ENCODE data around the gene PUM1. TPM values are rescaled to one million over a fixed set of nuclear protein-coding genes. Genes with fewer than 3 reads are reported as not detected.
"Not testable (repeated sequence)": the region's sequence is repeated elsewhere in the genome, so short reads cannot be mapped to it uniquely, and the experiment has no call there.

Gene PUM1
- total RNA-seq, 4 donors from 2014 or later, result 71.7 to 112 (median 83.0) TPM

DNA sequence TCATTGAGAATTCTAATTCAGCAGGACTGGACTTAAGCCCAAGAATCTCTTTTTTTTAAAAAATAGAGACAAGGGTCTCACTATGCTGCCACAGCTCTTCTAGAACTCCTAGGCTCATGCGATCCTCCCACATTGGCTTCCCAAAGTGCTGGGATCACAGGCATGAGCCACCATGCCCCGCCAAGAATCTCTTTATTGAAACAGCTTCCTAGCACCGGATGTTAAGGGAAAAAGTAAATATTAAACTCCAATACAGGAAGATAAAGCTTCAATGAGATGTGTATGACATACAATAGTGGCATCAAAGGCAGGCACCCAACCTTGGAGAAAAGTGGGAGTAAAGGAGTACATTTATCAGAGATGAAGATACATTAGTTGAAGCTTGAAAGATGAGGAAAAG, 25.5 kb downstream of the PUM1 start:
- no peak overlapping the region for H3K4me3 ChIP-seq
- no peak overlapping the region for H3K27ac ChIP-seq (replicated peaks in 1 of 4)
- peaks cover 32 to 60% (median 43%) of the 10 kb centered on the region in 4 donors for H3K4me1 ChIP-seq
- no peaks in the 10 kb centered on the region for H3K9me3 ChIP-seq
- DNase-seq (ENCODE audit: extremely low spot score), result no peak
- intact Hi-C loops (cut with DNase I), result no loop called here
- WGBS, result 57% methylated on average over 3 of the region's 3 CpGs
- H3K36me3 ChIP-seq, result peaks cover 0 to 18% (median 14%) of the 10 kb centered on the region in 4 donors
- TF ChIP-seq POLR2A (IDR thresholded peaks at IDR 0.05; ENCODE audit: low read depth) (no peak), POLR2AphosphoS5 (IDR thresholded peaks at IDR 0.05) (no peak), CTCF (IDR thresholded peaks at IDR 0.05) (no peak), EP300 (IDR thresholded peaks at IDR 0.05) (no peak)
- H3K27me3 ChIP-seq, result no peaks in the 10 kb centered on the region

DNA sequence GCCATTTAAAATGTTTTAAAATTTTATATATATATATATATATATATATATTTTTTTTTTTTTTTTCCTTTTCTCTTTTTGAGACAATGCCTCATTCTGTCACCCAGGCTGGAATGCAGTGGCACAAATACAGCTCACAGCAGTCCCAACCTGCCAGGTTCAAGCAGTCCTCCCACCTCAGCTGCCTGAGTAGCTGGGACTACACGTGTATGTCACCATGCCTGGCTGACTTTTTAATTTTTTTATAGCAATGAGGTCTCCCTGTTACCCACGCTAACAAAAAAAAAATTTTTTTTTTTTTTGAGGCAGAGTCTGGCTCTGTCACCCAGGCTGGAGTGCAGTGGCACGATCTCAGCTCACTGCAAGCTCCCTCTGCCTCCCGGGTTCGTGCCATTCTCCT, 26.6 kb downstream of the PUM1 start:
- intact Hi-C loops (cut with DNase I), result loop anchor here (5.0 kb wide), 1 partner anchor 37 kb away; no protein-coding TSS in a partner anchor
- peaks cover 37 to 71% (median 54%) of the 10 kb centered on the region in 4 donors for H3K4me1 ChIP-seq
- WGBS, result 76% methylated on average over 5 of the region's 5 CpGs
- not testable (repeated sequence) for H3K4me3 ChIP-seq; DNase-seq (ENCODE audit: extremely low spot score); H3K27ac ChIP-seq (replicated peaks in 1 of 4); H3K9me3 ChIP-seq; H3K27me3 ChIP-seq
- H3K36me3 ChIP-seq, result peaks cover 0 to 10% (median 8%) of the 10 kb centered on the region in 4 donors

DNA sequence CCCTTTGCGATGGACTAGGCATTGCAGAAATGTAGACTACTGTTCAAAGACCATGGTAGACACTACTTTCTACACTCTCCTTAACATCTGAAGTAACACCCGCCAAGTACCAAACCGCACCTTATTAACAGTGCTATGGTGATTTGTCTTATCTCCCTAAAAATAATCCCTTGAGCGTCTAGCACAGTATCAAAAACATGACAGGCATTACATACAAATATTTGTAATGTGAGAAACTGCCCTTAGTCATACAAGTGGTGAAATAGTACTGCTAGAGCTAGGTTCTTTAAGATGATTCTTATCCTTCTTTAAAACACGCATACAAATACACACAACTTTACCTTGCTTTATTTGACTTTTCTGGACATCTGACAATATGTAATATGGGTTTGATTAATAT, 27.2 kb downstream of the PUM1 start:
- no peak for TF ChIP-seq EP300 (IDR thresholded peaks at IDR 0.05)
- TF ChIP-seq CTCF (IDR thresholded peaks at IDR 0.05), result no peak
- no peak for TF ChIP-seq POLR2AphosphoS5 (IDR thresholded peaks at IDR 0.05)
- no peak for TF ChIP-seq POLR2A (IDR thresholded peaks at IDR 0.05; ENCODE audit: low read depth)
- Histone ChIP-seq H3K27me3 (no peaks in the 10 kb centered on the region), H3K9me3 (no peaks in the 10 kb centered on the region), H3K36me3 (peaks cover 0 to 8% (median 6%) of the 10 kb centered on the region in 4 donors), H3K27ac (replicated peaks in 1 of 4) (no peak overlapping the region), H3K4me1 (peaks cover 37 to 77% (median 59%) of the 10 kb centered on the region in 4 donors), H3K4me3 (no peak overlapping the region)
- no peak for DNase-seq (ENCODE audit: extremely low spot score)
- 71% methylated on average over 5 of the region's 5 CpGs for WGBS
- intact Hi-C loops (cut with DNase I), result loop anchor here (5.0 kb wide), 1 partner anchor 36 kb away; no protein-coding TSS in a partner anchor

DNA sequence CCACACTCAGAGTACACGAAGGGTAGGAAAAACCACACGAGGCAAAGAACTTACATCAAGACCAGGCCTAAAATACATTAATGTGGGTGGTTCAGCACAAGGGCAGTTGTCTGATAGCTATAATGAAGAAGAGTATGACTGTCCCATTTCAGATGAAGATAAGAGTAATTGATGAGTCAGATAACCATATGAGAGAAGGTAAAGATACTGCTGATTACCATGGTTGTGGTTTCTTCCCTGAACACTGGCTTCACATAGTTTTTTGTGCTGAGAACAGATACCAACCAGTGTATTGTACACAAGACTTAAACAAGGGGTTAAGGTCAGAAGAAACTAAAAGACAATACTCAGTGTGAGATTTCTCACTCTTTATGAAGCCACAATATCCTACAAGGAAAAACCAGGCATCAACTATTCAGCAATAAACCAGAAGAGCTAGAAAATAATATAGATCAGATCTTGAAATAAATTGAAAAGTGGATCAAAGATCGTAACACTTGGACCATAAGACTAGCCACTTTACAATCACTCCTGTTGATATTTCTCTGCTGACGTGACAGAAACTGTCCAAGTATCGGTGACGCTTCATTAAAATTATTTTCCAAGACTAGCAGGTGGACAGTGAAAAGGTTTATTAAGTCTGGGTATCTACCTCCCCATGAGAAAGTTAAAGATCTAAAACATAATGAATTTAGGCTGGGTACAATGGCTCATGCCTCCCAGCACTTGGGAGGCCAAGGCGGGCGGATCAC, 28.6 kb downstream of the PUM1 start:
- no peaks in the 10 kb centered on the region for H3K27me3 ChIP-seq
- 89% methylated on average over 8 of the region's 8 CpGs for WGBS
- H3K4me1 ChIP-seq, result peaks cover 31 to 78% (median 58%) of the 10 kb centered on the region in 4 donors
- no peaks in the 10 kb centered on the region for H3K9me3 ChIP-seq
- DNase-seq (ENCODE audit: extremely low spot score), result no peak
- no peaks in the 10 kb centered on the region for H3K36me3 ChIP-seq
- no peak overlapping the region for H3K4me3 ChIP-seq
- H3K27ac ChIP-seq (replicated peaks in 1 of 4), result no peak overlapping the region
- TF ChIP-seq POLR2A (IDR thresholded peaks at IDR 0.05; ENCODE audit: low read depth), result no peak
- no peak for TF ChIP-seq EP300 (IDR thresholded peaks at IDR 0.05)
- no peak for TF ChIP-seq POLR2AphosphoS5 (IDR thresholded peaks at IDR 0.05)
- TF ChIP-seq CTCF (IDR thresholded peaks at IDR 0.05), result no peak
- intact Hi-C loops (cut with DNase I), result loop anchor here (5.0 kb wide), 1 partner anchor 35 kb away; no protein-coding TSS in a partner anchor

DNA sequence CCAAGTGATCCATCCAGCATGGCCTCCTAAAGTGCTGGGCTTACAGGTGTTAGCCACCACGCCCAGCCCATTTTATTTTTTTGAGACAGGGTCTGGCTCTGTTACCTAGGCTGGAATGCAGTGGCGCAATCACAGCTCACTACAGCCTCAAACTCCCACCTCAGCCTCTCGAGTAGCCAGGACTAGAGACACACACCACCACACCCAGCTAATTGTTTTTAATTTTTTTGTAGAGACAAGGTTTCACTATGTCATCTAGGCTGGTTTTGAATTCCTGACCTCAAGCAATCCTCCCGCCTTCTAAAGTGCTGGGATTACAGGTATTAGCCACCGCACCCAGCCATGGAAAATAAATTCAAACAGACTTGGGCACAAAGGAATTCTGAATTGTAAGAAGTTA, 31.9 kb downstream of the PUM1 start:
- TF ChIP-seq POLR2A (IDR thresholded peaks at IDR 0.05; ENCODE audit: low read depth), result no peak
- no peak for TF ChIP-seq EP300 (IDR thresholded peaks at IDR 0.05)
- TF ChIP-seq POLR2AphosphoS5 (IDR thresholded peaks at IDR 0.05), result no peak
- TF ChIP-seq CTCF (IDR thresholded peaks at IDR 0.05), result no peak
- no peak overlapping the region for H3K27ac ChIP-seq (replicated peaks in 1 of 4)
- DNase-seq (ENCODE audit: extremely low spot score), result no peak
- H3K4me1 ChIP-seq, result peaks cover 27 to 83% (median 64%) of the 10 kb centered on the region in 4 donors
- no peak overlapping the region for H3K4me3 ChIP-seq
- no peaks in the 10 kb centered on the region for H3K9me3 ChIP-seq
- H3K27me3 ChIP-seq, result no peaks in the 10 kb centered on the region
- H3K36me3 ChIP-seq, result no peaks in the 10 kb centered on the region
- WGBS, result 97% methylated on average over 5 of the region's 5 CpGs
- intact Hi-C loops (cut with DNase I), result no loop called here

All from esophagus muscularis mucosa (tissue), 4 donors.